PFSK-1 (cell line): ENCODE results near the gene SKAP1.

Experiments used
- FOXP2 ChIP-seq: optimal IDR thresholded peaks from 2 replicates; pipeline ENCODE3; 2011; ENCODE audit warnings: borderline replicate concordance, control low read depth, inconsistent platforms; ENCODE audit not compliant: insufficient read depth; ENCODE audit errors: extremely low read length, extremely low read depth
- POLR2AphosphoS5 ChIP-seq: IDR thresholded peaks from 2 replicates; pipeline ENCODE4 v1.6.1; 2012; ENCODE audit warnings: low read depth, mild to moderate bottlenecking, control low read depth, low read length, moderate library complexity
- SIN3A ChIP-seq: IDR thresholded peaks from 2 replicates; pipeline ENCODE4 v1.6.1; 2012; ENCODE audit warnings: mild to moderate bottlenecking, low read length, moderate library complexity, borderline replicate concordance; ENCODE audit not compliant: insufficient read depth
- TAF1 ChIP-seq: IDR thresholded peaks from 2 replicates; pipeline ENCODE4 v1.6.1; 2012; ENCODE audit warnings: low read length, control low read depth, borderline replicate concordance; ENCODE audit not compliant: insufficient read depth
- TF ChIP-seq, protein P1 (sequence below), 2 experiments: IDR thresholded peaks; 2 replicates each; pipeline versions ENCODE4 v1.6.1 to v1.8.0; 2011 to 2012; ENCODE audit warnings: low read depth in 2 of 2, low read length in 2 of 2, control low read depth in 1 of 2, inconsistent platforms in 1 of 2, mild to moderate bottlenecking in 1 of 2, moderate library complexity in 1 of 2; ENCODE audit not compliant: insufficient read depth in 1 of 2

SKAP1 gene

DNA sequence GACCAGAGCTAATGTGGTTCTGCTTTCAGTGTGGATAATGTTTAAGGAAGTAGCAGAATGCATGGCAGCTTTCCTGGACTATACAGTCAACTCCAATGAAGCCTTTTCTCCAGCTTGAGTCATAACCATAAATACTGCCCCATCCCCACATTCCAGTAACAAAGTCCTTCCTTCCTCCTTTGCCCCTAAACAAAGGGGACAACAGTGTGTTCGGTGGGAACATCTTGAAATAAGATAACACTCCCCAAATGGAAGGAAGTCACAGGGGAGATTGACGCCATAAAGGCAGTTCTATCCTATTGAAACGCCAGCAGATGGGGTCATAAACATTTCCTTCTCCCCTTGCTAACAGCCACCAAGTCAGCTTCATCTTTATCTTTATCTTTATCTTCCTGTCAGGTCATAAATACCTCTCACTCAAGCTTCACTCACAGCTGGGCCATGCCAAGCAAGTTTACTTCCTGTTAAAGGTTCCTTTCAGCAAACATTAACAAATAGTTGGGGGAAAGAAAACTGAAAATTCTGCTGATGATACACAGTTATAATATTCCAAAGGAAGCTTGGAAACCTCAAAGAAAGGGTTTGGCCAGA is 185.8 kb downstream of the SKAP1 start:
- no peak for TF ChIP-seq SIN3A
- no peak for TF ChIP-seq POLR2AphosphoS5
- TF ChIP-seq TAF1 = no peak
- TF ChIP-seq, protein P1, sequence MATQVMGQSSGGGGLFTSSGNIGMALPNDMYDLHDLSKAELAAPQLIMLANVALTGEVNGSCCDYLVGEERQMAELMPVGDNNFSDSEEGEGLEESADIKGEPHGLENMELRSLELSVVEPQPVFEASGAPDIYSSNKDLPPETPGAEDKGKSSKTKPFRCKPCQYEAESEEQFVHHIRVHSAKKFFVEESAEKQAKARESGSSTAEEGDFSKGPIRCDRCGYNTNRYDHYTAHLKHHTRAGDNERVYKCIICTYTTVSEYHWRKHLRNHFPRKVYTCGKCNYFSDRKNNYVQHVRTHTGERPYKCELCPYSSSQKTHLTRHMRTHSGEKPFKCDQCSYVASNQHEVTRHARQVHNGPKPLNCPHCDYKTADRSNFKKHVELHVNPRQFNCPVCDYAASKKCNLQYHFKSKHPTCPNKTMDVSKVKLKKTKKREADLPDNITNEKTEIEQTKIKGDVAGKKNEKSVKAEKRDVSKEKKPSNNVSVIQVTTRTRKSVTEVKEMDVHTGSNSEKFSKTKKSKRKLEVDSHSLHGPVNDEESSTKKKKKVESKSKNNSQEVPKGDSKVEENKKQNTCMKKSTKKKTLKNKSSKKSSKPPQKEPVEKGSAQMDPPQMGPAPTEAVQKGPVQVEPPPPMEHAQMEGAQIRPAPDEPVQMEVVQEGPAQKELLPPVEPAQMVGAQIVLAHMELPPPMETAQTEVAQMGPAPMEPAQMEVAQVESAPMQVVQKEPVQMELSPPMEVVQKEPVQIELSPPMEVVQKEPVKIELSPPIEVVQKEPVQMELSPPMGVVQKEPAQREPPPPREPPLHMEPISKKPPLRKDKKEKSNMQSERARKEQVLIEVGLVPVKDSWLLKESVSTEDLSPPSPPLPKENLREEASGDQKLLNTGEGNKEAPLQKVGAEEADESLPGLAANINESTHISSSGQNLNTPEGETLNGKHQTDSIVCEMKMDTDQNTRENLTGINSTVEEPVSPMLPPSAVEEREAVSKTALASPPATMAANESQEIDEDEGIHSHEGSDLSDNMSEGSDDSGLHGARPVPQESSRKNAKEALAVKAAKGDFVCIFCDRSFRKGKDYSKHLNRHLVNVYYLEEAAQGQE (IDR thresholded peaks at IDR 0.05; ENCODE audit: insufficient read depth in 1 of 2, low read depth in 2 of 2, low read length in 2 of 2) = no peak

DNA sequence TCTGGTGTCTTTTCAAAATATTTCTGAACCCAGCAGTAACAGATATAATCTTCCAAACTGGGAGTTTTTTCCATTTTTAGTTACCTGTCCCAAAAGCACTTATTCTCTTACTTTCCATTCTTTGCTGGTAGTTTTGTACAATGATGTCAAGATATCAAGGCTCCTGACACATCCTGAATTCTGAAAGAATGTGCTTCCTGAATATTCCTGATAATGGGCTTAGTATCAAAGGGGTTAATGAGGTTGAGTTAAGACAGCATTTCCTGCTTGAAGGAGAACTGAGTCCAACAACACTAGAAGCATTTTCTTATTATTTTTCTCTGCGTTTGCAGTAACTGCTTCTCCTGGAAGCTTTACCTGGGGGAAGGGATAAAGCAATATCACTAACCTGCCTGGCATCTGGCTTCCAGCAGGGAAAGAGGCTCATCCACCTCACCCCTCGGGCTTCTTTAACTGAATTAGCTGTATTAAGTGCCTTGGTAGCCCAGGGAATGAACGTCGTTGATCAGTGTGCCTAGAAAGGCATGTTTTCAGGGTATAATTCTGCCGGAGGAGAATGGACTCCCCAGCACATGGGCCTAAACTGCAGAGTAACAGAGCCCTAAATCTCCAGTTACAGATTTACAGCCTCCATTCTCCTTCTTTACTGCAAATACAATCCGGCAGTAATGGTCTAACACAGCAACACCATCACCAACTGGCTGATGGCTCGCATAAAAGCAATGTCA is 188.1 kb downstream of the SKAP1 start:
- TF ChIP-seq FOXP2 (no peak), POLR2AphosphoS5 (no peak), SIN3A (no peak), TAF1 (no peak)

DNA sequence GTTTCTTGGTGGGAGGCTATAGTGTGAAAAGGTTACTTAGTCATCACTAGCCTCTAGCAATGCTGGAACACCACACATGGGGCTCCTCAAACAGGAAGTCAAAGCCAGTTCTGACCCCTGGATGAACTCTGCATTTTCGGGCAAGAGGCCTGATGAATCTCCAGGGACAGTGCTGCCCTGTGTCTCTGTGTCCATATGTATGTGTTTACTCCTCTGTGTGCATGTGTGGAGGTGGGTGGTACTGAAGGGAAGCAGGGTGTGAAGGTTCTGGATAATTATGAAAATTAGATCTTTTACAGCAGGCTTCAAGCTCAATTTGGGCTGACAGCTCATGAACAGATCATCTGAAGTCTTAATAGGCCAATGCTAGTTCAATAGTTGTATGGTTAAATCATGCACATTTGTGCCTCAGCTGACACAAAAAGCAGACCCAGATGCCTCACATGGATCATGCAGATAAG is 188.9 kb downstream of the SKAP1 start:
- peak; percentile 87 for TF ChIP-seq FOXP2
- TF ChIP-seq SIN3A = peak; percentile 46; the same call in 1 of the 2 replicates
- TF ChIP-seq TAF1 = no peak
- TF ChIP-seq POLR2AphosphoS5 = no peak
- TF ChIP-seq, protein P1 (IDR thresholded peaks at IDR 0.05; ENCODE audit: insufficient read depth in 1 of 2, low read depth in 2 of 2, low read length in 2 of 2) = peak in 1 of 2 experiments; percentile 60; a peak in 1 of 4 replicates

DNA sequence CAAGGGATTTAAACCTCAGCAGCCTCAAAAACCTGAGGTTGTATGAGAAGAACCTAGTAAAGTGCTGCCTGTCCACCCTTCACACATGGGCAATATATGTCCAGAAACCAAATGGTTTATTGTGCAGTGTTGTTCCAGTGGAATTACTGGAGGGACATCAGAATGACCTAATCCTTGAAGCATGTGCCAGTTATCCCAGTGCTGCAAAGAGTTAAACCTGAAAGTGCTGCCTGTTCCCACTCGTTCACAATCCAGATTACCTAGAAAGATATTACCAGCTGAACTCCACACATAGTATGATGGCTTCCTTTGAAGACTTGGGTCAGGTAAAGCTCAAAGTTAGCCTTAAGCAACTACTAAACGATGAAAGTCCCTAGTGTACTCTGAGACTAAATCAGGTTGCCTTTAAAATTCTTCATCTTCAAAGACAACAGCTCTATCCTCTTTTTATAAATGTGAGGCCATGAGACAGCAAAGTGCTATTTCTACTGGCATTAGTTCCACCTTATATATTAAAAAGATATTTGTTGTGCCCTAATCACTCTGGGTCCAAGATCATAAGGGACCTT is 189.4 kb downstream of the SKAP1 start:
- TF ChIP-seq TAF1 = no peak; the same call in 1 of the 2 replicates

DNA sequence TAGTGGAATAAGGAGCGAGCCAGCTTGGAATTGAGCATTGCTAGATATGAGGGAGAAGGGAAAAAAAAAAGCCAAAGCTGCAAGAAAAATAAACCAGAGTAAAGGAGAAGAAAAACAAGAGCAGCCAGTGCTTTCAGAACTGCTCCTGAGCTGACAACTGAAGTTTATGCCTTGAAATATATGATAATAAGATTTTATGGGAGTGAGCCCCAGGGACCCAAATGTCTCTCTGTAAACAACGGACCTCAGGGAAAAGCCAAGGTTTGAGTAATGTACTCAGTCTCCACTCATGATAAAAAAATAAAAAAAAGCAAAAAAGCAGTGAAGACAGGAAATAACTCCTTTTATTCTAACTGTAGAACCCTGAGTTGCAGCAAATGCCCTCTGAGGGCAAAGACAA is 189.9 kb downstream of the SKAP1 start:
- TF ChIP-seq FOXP2 = no peak
- no peak for TF ChIP-seq POLR2AphosphoS5
- no peak for TF ChIP-seq TAF1
- no peak for TF ChIP-seq SIN3A
- TF ChIP-seq, protein P1 (IDR thresholded peaks at IDR 0.05; ENCODE audit: insufficient read depth in 1 of 2, low read depth in 2 of 2, low read length in 2 of 2) = no peak

DNA sequence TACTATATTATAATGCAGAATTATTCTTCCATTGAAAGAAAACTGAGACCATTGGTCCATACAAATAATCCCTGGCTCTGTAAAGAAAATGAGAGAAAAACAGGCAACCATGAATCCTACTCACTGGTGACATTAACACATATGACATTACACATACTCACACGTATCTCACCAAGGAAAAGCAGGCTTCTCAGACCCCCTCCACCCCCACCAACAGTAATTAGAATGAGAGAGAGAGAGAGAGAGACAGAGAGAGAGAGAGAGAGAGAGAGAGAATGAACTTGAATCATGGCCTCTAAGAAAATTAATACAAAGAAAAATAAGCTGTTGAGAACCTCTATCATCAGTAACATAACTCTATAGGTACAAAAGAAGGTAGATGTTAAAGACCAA is 190.4 kb downstream of the SKAP1 start:
- TF ChIP-seq TAF1 = no peak
- TF ChIP-seq, protein P1 (IDR thresholded peaks at IDR 0.05; ENCODE audit: insufficient read depth in 1 of 2, low read depth in 2 of 2, low read length in 2 of 2) = no peak
- no peak for TF ChIP-seq POLR2AphosphoS5
- TF ChIP-seq SIN3A = no peak
- TF ChIP-seq FOXP2 = no peak
